ENCODE results near the gene EI24. TPM values are rescaled to one million over a fixed set of nuclear protein-coding genes. Genes with fewer than 3 reads are reported as not detected.

The EI24 gene
- polyA plus RNA-seq, 1 of the 3 experiments (the other 2 are of a cell fraction) = 85.5 TPM

GRCh38 chr11:125562430-125562829 lies 6.8 kb upstream of the EI24 start:
- Histone ChIP-seq H3K36me3 (replicated peaks in 1 of 2; ENCODE audit: control insufficient read depth in 1 of 2, insufficient read depth in 2 of 2, low read length in 1 of 2) (no peaks in the 10 kb centered on the region), H2AFZ (ENCODE audit: low read depth) (no peak overlapping the region), H3K9ac (no peak overlapping the region), H3K27ac (ENCODE audit: low read depth in 2 of 2, low read length in 1 of 2) (no peak overlapping the region), H3K9me3 (no peaks in the 10 kb centered on the region), H4K20me1 (ENCODE audit: insufficient read depth) (no peaks in the 10 kb centered on the region), H3K4me2 (no peak overlapping the region), H3F3A (replicated peaks; ENCODE audit: insufficient read depth) (peaks cover 4% of the 10 kb centered on the region), H3K4me3 (ENCODE audit: low read depth in 2 of 2, low read length in 1 of 2) (no peak overlapping the region), H3K27me3 (ENCODE audit: insufficient read depth) (no peaks in the 10 kb centered on the region), H3K9me2 (no peaks in the 10 kb centered on the region), H3K79me2 (ENCODE audit: insufficient read depth) (no peaks in the 10 kb centered on the region), H3K4me1 (ENCODE audit: control insufficient read depth in 1 of 2, insufficient read depth in 2 of 2, low read depth in 1 of 2, low read length in 1 of 2) (no peaks in the 10 kb centered on the region)
- WGBS (ENCODE audit: low lambda C conversion rate) = 58% methylated on average over 4 of the region's 4 CpGs
- POLR2A ChIA-PET = no interaction called here
- TF ChIP-seq GABPA (IDR thresholded peaks at IDR 0.05; ENCODE audit: low read depth) = no peak
- no peak for TF ChIP-seq ELF1 (IDR thresholded peaks at IDR 0.05)
- no peak for TF ChIP-seq USF1 (IDR thresholded peaks at IDR 0.05; ENCODE audit: borderline replicate concordance, low read depth)
- no peak for TF ChIP-seq EP300 (IDR thresholded peaks at IDR 0.05; ENCODE audit: borderline replicate concordance in 1 of 2, low read depth in 1 of 2, low read length in 1 of 2)
- no peak for TF ChIP-seq NFIC (IDR thresholded peaks at IDR 0.05; ENCODE audit: borderline replicate concordance)
- no peak for TF ChIP-seq USF2 (IDR thresholded peaks at IDR 0.05; ENCODE audit: borderline replicate concordance, low read depth, low read length)
- TF ChIP-seq MXI1 (IDR thresholded peaks at IDR 0.05; ENCODE audit: low read depth, low read length) = no peak
- TF ChIP-seq ZBTB33 (IDR thresholded peaks at IDR 0.05; ENCODE audit: borderline replicate concordance, low read depth) = no peak
- TF ChIP-seq FOXM1 (IDR thresholded peaks at IDR 0.05; ENCODE audit: low read depth) = no peak
- TF ChIP-seq TCF12 (IDR thresholded peaks at IDR 0.05) = no peak
- TF ChIP-seq RXRA (IDR thresholded peaks at IDR 0.05; ENCODE audit: borderline replicate concordance, low read depth) = no peak
- no peak for TF ChIP-seq JUND (IDR thresholded peaks at IDR 0.05)
- TF ChIP-seq FOSL2 (IDR thresholded peaks at IDR 0.05; ENCODE audit: borderline replicate concordance, low read depth) = no peak
- TF ChIP-seq RAD21 (IDR thresholded peaks at IDR 0.05; ENCODE audit: low read length) = no peak
- TF ChIP-seq RFX5 (IDR thresholded peaks at IDR 0.05; ENCODE audit: low read length) = no peak
- no peak for TF ChIP-seq GATA2 (CRISPR knock-in tag; IDR thresholded peaks at IDR 0.05)
- TF ChIP-seq YY1 (IDR thresholded peaks at IDR 0.05; ENCODE audit: low read depth) = no peak
- DNase-seq = no peak
- CTCF ChIA-PET = no interaction called here

- no peaks in the 10 kb centered on the region for H3K9me3 ChIP-seq
- WGBS (ENCODE audit: low lambda C conversion rate) = 82% methylated on average over 2 of the region's 3 CpGs
- POLR2A ChIA-PET = no interaction called here
- CTCF ChIA-PET = interaction anchor here (1.3 kb wide), 1 partner anchor 18 kb away, joined by 3 read pairs; no protein-coding TSS in a partner anchor
- H4K20me1 ChIP-seq (ENCODE audit: insufficient read depth) = no peaks in the 10 kb centered on the region
- no peaks in the 10 kb centered on the region for H3K27me3 ChIP-seq (ENCODE audit: insufficient read depth)
- no peaks in the 10 kb centered on the region for H3K79me2 ChIP-seq (ENCODE audit: insufficient read depth)
- no peak for DNase-seq
- no peak overlapping the region for H3K4me2 ChIP-seq
- H3K9me2 ChIP-seq = no peaks in the 10 kb centered on the region
- H3K36me3 ChIP-seq (replicated peaks in 1 of 2; ENCODE audit: control insufficient read depth in 1 of 2, insufficient read depth in 2 of 2, low read length in 1 of 2) = no peaks in the 10 kb centered on the region
- no peak overlapping the region for H3K27ac ChIP-seq (ENCODE audit: low read depth in 2 of 2, low read length in 1 of 2)
- no peak overlapping the region for H3K4me3 ChIP-seq (ENCODE audit: low read depth in 2 of 2, low read length in 1 of 2)
- no peak for TF ChIP-seq FOXM1 (IDR thresholded peaks at IDR 0.05; ENCODE audit: low read depth)
- no peak for TF ChIP-seq PBX3 (IDR thresholded peaks at IDR 0.05)
- no peak for TF ChIP-seq FOXJ3 (CRISPR knock-in tag; IDR thresholded peaks at IDR 0.05)
- H3K4me1 ChIP-seq (ENCODE audit: control insufficient read depth in 1 of 2, insufficient read depth in 2 of 2, low read depth in 1 of 2, low read length in 1 of 2) = no peaks in the 10 kb centered on the region
- H3K9ac ChIP-seq = no peak overlapping the region
- H2AFZ ChIP-seq (ENCODE audit: low read depth) = no peak overlapping the region
- peaks cover 4% of the 10 kb centered on the region for H3F3A ChIP-seq (replicated peaks; ENCODE audit: insufficient read depth)
Measured at GRCh38 chr11:125564357-125564756, 4.9 kb upstream of the EI24 start.

All from SK-N-SH (cell line).